GM19452 (cell line): ENCODE data around the gene KMO.

Experiments used
- ATAC-seq: cut with Tn5 transposase; IDR thresholded peaks from one replicate; pipeline ENCODE4 v1.9.1; 2021; ENCODE audit not compliant: unreplicated experiment

Gene KMO

GRCh38 chr1:241536304-241536703 lies 4.1 kb downstream of the KMO start:
- no peak for ATAC-seq

GRCh38 chr1:241536969-241537368 lies 4.8 kb downstream of the KMO start:
- ATAC-seq, result no peak

- no peak for ATAC-seq
Measured at GRCh38 chr1:241542199-241542907, 10.2 kb downstream of the KMO start.

GRCh38 chr1:241548008-241548407 lies 15.8 kb downstream of the KMO start:
- no peak for ATAC-seq

- ATAC-seq, result no peak
Measured at GRCh38 chr1:241550318-241550717, 18.1 kb downstream of the KMO start.

GRCh38 chr1:241551759-241552638 lies 19.8 kb downstream of the KMO start:
- ATAC-seq, result peak; percentile 84

GRCh38 chr1:241553886-241554592 lies 21.9 kb downstream of the KMO start:
- ATAC-seq, result no peak

GRCh38 chr1:241555526-241555925 lies 23.3 kb downstream of the KMO start:
- ATAC-seq, result no peak

GRCh38 chr1:241557031-241557430 lies 24.9 kb downstream of the KMO start:
- ATAC-seq, result no peak

- ATAC-seq, result no peak
Measured at GRCh38 chr1:241557551-241558193, 25.5 kb downstream of the KMO start.

- ATAC-seq, result no peak
Measured at GRCh38 chr1:241560146-241560848, 28.1 kb downstream of the KMO start.

GRCh38 chr1:241560849-241561187 lies 28.6 kb downstream of the KMO start:
- no peak for ATAC-seq

GRCh38 chr1:241569848-241570247 lies 37.7 kb downstream of the KMO start:
- ATAC-seq, result no peak

GRCh38 chr1:241574154-241574553 lies 42.0 kb downstream of the KMO start:
- no peak for ATAC-seq

- no peak for ATAC-seq
Measured at GRCh38 chr1:241579434-241579833, 47.3 kb downstream of the KMO start.

- ATAC-seq, result no peak
Measured at GRCh38 chr1:241582921-241583321, 50.7 kb downstream of the KMO start.

- ATAC-seq, result no peak
Measured at GRCh38 chr1:241586905-241587512, 54.8 kb downstream of the KMO start.

- no peak for ATAC-seq
Measured at GRCh38 chr1:241589521-241589920, 57.3 kb downstream of the KMO start.

- ATAC-seq, result no peak
Measured at GRCh38 chr1:241590719-241591118, 58.5 kb downstream of the KMO start.

- no peak for ATAC-seq
Measured at GRCh38 chr1:241591317-241591716, 59.1 kb downstream of the KMO start.
